ENCODE data around the gene KRTAP10-12.

KRTAP10-12 gene

GRCh38 chr21:44732263-44732662, 35.3 kb downstream of the KRTAP10-12 start:
- no peak for DNase-seq (ENCODE audit: low read depth, low spot score)

GRCh38 chr21:44732956-44733355, 36.0 kb downstream of the KRTAP10-12 start:
- DNase-seq (ENCODE audit: low read depth, low spot score): no peak

GRCh38 chr21:44734026-44734745, 37.2 kb downstream of the KRTAP10-12 start:
- no peak for DNase-seq (ENCODE audit: low read depth, low spot score)

DNA sequence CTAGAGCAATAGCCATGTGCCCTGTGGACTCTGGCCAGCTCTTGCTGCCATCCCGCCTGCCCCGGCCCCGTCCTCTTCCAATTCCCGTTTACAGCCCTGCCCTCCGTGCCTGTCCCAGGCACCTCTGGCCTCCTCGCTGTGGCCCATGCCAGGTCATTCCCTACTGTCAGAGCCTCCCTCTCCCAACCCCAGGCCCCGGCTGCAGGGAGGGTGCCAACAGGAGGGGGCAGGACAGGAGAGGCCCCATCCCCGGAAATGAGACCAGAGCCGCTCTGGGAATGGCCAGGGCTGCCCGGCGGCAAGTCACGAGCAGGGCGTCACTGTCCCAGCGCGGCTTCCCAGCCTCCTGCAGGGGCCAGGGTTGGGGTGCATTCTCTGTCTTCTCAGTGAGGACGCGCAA, 37.9 kb downstream of the KRTAP10-12 start:
- no peak for DNase-seq (ENCODE audit: low read depth, low spot score)

GRCh38 chr21:44735821-44736220, 38.8 kb downstream of the KRTAP10-12 start:
- no peak for DNase-seq (ENCODE audit: low read depth, low spot score)

DNA sequence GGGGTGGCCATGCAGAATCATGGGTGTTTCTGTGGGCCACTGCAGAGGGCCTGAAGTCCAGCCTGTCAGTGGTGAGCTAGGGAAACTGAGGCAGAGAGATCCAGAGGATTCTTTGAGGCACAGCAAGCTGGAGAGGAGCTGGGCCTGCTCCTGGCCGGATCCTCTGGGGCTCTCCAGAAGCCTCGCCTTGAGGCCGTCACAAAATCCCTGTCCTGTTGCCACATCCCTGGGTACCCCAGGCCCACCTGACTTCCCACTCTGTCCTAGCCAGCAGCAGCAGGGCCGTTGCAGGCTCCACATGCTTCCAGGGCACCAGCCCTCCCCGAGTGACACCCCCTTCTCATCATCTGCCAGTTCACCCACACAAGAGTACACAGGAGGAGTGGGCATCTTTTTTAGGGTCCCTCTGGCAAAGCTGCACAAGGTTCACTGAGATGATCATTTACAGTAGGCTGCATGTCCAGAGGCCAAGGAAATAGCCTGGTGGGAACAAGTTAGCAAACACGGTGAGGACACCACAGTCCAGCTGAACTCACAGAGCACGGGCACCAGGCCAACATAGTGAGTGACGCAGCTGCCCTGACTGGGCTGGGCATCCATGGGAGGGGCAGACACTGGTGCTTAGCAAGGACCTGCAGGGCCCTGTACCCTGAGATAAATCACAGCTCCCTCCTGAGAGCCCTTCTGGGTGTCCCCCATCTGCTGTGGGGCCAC, 39.5 kb downstream of the KRTAP10-12 start:
- no peak for DNase-seq (ENCODE audit: low read depth, low spot score)

DNA sequence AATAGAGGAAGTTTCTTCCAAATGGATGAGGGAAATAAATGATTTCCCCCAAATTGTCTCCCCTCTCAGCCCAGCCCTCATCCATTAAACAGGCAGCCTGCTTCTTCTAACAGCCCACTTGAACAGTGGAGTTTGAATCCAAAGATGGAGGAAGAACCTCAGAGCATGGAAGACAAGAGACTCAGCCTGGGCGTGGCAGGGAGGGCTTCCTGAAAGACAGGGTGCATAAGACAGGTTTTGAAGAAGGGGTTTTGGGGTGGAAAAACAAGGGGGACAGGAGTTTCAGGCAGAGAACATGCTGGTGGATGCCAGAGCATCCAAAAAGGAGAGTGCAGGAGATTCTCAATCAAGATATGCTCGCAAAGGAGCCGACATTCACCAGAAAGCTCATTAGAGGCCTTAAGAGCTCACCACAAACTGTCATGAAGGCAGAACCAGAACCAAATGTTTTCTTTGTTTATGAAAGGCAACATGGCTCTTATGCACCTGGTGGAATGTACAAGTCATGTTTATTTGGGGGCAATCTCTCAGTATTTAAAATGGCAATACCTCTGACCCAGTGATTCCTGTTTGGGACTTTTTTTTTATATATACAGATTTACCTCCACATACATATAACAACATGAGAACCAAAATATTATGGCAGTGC, 40.9 kb downstream of the KRTAP10-12 start:
- DNase-seq (ENCODE audit: low read depth, low spot score): peak; percentile 45

GRCh38 chr21:44738621-44739020, 41.6 kb downstream of the KRTAP10-12 start:
- DNase-seq (ENCODE audit: low read depth, low spot score): no peak

GRCh38 chr21:44739316-44739715, 42.3 kb downstream of the KRTAP10-12 start:
- DNase-seq (ENCODE audit: low read depth, low spot score): no peak

GRCh38 chr21:44740742-44741141, 43.8 kb downstream of the KRTAP10-12 start:
- DNase-seq (ENCODE audit: low read depth, low spot score): no peak

DNA sequence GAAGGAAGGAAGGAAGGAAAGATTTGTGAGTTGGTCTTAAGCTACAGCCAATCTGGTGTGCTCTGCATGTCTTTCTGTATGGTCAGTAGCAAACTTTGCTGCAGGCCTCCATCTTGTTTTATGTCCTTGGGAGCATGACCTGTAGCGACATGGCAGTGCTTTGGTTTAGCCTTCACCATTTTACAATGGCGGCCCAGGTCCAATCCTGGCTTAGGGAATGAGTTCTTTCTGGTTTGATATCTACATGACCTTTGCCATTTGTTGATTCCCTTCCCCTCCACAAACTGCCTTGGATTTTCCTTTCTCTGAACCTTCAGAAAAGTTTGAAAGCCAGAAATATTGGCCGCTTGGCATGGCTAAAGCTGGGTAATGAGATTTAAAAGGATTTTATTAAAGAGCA, 44.9 kb downstream of the KRTAP10-12 start:
- no peak for DNase-seq (ENCODE audit: low read depth, low spot score)

- no peak for DNase-seq (ENCODE audit: low read depth, low spot score)
Observed at GRCh38 chr21:44742418-44743153, 45.6 kb downstream of the KRTAP10-12 start.
